Measurements from ENCODE around the gene OPCML.

The OPCML gene

GRCh38 chr11:133253570-133253969, 278.7 kb downstream of the OPCML start:
- ChIA-PET POLR2A (ENCODE audit: low non-redundant PET) (no interaction called here), CTCF (no interaction called here)
- DNase-seq (ENCODE audit: low spot score): no peak
- no peak overlapping the region for H3K27ac ChIP-seq
- TF ChIP-seq CTCF (conservative IDR thresholded peaks at IDR 0.05; ENCODE audit: low read depth): no peak

GRCh38 chr11:133251841-133252240, 280.5 kb downstream of the OPCML start:
- DNase-seq (ENCODE audit: low spot score): no peak
- no peak for TF ChIP-seq CTCF (conservative IDR thresholded peaks at IDR 0.05; ENCODE audit: low read depth)
- ChIA-PET CTCF (no interaction called here), POLR2A (ENCODE audit: low non-redundant PET) (no interaction called here)
- H3K27ac ChIP-seq: no peak overlapping the region

- ChIA-PET CTCF (interaction anchor here (0.7 kb wide), 1 partner anchor 823 kb away, joined by 3 read pairs; no protein-coding TSS in a partner anchor), POLR2A (ENCODE audit: low non-redundant PET) (no interaction called here)
- no peak for TF ChIP-seq CTCF (conservative IDR thresholded peaks at IDR 0.05; ENCODE audit: low read depth)
- no peak for DNase-seq (ENCODE audit: low spot score)
- no peak overlapping the region for H3K27ac ChIP-seq
Measured at GRCh38 chr11:133249530-133249929, 282.8 kb downstream of the OPCML start.

- CTCF ChIA-PET: no interaction called here
- no peak overlapping the region for H3K27ac ChIP-seq
- no peak for DNase-seq (ENCODE audit: low spot score)
- POLR2A ChIA-PET (ENCODE audit: low non-redundant PET): no interaction called here
- TF ChIP-seq CTCF (conservative IDR thresholded peaks at IDR 0.05; ENCODE audit: low read depth): no peak
Measured at GRCh38 chr11:133249065-133249464, 283.2 kb downstream of the OPCML start.

GRCh38 chr11:133243832-133244231, 288.5 kb downstream of the OPCML start:
- no peak for DNase-seq (ENCODE audit: low spot score)
- POLR2A ChIA-PET (ENCODE audit: low non-redundant PET): no interaction called here
- no peak overlapping the region for H3K27ac ChIP-seq
- CTCF ChIA-PET: no interaction called here
- no peak for TF ChIP-seq CTCF (conservative IDR thresholded peaks at IDR 0.05; ENCODE audit: low read depth)

GRCh38 chr11:133240908-133241655, 291.2 kb downstream of the OPCML start:
- no peak for TF ChIP-seq CTCF (conservative IDR thresholded peaks at IDR 0.05; ENCODE audit: low read depth)
- ChIA-PET CTCF (no interaction called here), POLR2A (ENCODE audit: low non-redundant PET) (no interaction called here)
- no peak overlapping the region for H3K27ac ChIP-seq
- DNase-seq (ENCODE audit: low spot score): no peak
